GM21825 (cell line): ENCODE measurements around the gene ABTB1.
"Not testable (repeated sequence)": the region's sequence is repeated elsewhere in the genome, so short reads cannot be mapped to it uniquely, and the experiment has no call there.

ENCODE experiments used
- ATAC-seq: cut with Tn5 transposase; IDR thresholded peaks from one replicate; pipeline ENCODE4 v1.9.1; 2021; ENCODE audit warnings: mild to moderate bottlenecking, moderate library complexity; ENCODE audit not compliant: unreplicated experiment

The ABTB1 gene

DNA sequence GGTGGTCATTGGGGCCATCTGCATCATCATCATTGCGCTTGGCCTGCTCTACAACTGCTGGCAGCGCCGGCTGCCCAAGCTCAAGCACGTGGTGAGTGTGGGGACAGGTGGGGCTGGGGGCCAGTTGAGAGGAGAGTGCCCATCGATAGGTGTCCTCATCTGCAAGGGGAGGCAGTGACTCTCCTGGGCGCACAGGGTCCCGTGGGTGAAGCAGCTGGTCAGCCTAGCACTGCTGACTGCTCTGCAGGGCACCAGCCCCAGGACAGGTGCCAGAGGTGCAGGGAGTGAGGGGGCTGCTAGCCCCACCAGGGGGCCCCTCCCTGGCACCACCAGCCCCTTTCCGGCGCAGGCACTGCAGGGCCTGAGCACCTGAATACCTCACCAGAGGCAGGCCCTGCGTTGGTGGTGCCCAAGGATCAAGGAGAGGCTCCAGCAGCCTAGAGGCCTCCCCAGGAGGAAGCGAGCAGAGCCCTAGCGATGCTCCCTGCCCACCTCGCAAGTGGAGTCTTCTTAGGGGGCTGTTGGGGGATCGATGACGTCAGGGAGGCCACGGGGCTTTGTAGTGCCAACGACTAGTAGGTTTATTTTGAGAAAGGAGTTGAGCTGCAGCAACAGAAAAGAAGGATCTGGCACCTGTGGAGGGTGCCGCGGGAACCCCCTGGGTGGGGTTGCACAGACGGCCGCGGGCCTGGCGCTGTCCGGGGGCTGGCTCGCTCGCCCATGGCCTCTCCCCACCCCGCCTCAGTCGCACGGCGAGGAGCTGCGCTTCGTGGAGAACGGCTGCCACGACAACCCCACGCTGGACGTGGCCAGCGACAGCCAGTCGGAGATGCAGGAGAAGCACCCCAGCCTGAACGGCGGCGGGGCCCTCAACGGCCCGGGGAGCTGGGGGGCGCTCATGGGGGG lies 976 bp upstream of the ABTB1 start:
- peak; percentile 14 for ATAC-seq

DNA sequence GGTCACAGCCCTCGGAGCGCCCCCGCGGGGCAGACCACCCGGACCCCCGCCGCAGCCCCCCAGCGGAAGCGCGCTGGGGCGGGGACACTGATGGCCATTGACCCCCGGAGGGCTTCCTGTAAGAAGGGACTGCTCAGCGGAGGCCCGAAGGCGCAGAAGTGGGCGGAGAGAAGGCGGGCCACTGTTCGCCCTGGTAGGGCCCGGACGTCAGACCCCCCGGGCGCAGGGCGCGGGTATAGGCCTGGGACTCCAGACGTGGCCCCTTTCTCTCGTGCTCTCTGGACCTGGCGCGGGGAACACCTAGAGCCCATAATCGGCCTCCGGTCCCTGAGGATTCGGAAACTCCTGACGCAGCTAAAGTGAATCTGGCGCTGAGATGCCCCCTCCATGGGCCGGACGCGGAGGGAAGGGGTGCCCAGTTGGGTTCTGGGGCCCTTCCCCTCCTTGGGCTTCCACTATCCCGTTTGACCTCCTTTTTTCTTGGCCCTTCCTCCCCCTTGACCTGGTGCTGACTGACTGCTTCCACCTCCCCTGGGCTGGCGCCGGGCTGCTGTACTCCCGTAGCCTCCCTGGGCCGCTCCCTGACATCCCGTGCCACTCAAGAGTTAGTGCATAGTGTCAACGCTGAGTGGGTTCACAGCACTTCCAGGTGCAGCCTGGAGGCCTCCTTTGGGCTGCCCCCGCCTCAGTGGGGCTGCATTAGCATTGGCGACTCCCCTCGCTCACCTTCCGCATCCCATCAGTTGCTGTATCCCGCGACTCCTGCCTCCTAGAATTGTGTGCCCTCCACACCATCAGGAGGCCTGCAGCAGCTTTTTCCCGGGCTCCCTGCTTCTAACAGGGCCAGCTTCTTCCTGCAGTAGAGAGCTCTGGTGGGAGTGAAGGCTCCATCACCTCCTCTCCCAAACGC lies 694 bp downstream of the ABTB1 start:
- peak; percentile 13 for ATAC-seq

DNA sequence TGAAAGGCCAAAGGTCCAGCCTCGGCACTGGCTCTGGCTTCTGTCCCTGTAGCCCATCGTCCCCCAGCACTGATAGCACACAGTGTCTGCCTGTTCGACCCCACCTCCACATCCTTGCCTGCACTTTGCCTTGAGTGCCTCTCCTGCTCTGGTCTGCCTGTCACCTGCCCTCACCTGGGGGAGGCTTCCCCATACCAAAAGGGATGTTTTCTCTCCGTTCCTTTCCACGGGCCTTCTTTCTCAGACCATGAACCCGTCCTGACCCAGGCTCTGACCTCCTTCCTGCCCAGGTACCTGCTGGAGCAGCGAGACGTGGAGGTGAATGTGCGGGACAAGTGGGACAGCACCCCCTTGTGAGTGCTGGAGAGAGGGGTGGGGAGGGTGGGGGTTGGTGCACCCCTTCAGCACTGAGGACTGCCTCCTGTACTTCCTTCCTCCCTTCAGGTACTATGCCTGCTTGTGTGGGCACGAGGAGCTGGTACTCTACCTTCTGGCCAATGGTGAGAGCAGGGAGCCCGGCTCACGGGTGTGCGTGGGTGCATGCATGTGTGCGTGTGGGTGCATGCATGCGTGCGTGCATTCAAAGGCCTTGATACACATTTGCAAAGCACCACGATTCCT lies 1.5 kb downstream of the ABTB1 start:
- ATAC-seq: no peak

DNA sequence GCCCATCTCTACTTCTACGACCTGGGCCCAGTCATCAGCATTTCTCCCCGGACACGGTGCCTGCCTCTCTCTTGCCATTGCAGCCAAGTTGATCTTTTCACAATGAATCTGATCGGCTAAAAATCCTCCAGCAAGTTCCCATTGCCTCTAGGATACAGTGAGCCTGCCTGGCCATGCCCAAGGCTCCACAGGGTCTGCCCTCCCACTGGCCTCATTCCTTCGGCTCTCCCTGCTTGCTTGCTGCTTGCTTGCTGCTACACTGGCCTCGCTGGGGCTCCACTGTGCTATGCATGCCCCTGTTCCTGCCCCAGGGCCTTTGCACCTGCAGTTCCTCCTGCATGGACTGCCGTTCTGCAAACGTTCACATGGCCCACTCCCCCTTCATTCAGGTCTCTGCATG lies 2.0 kb downstream of the ABTB1 start:
- ATAC-seq: no peak

DNA sequence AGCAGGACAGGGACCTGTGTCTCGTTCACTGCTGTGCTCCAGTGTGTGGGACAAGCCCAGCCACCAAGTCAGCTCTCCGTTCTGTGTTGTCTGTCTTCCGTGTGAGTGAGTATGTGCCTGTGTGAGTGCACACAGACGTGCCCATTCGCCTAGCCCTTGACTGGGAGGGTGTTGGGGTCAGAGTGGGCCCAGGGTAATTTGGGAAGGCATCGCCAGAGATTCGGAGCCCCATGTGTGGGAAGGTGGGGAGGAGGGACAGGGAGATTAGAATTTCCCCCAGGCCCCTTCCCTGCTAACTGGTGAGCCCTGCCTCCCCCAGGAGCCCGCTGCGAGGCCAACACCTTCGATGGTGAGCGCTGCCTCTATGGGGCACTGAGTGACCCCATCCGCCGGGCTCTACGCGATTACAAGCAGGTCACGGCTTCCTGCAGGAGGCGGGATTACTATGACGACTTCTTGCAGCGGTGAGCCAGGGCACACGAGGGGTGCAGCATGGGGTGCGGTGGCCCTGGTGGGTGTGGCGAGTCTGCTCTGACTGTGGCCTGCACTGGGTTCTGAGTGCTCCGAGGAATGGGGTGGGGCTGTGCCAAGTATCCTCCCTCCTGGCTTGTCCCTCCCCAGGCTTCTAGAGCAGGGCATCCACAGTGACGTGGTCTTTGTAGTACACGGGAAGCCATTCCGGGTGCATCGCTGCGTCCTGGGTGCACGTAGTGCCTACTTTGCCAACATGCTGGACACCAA lies 3.1 kb downstream of the ABTB1 start:
- no peak for ATAC-seq

DNA sequence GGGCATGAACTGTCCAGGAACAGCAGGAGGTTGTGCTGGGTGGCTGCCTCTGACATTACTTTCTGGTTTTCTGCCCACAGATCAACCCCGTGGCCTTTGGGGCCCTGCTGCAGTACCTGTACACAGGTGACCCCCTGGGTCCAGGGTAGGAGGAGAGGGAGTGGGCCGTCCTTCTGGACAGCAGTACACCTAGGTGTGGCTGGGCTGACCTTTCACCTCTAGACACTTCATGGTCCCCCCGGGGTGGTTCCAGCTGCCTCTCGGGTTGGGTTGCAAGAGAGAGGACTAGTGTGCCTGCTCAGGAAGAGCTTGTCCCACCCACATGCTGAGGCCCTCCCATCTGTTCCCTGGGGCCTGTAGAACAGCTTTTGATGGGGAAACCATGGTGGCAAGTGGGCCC lies 3.7 kb downstream of the ABTB1 start:
- ATAC-seq: no peak

DNA sequence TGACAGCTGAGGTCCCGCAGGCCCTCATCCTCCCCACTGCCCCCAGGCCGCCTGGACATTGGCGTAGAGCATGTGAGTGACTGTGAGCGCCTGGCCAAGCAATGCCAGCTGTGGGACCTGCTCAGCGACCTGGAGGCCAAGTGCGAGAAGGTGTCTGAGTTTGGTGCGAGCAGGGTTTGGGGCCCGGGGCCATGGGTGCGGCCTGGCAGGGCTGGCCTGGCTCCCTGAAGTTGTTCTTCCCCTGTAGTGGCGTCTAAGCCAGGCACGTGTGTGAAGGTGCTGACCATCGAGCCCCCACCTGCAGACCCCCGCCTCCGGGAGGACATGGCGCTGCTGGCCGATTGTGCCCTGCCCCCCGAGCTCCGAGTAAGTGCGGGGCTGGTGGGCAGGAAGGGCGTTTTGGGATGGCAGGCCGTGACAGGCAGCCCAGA lies 4.2 kb downstream of the ABTB1 start:
- no peak for ATAC-seq

DNA sequence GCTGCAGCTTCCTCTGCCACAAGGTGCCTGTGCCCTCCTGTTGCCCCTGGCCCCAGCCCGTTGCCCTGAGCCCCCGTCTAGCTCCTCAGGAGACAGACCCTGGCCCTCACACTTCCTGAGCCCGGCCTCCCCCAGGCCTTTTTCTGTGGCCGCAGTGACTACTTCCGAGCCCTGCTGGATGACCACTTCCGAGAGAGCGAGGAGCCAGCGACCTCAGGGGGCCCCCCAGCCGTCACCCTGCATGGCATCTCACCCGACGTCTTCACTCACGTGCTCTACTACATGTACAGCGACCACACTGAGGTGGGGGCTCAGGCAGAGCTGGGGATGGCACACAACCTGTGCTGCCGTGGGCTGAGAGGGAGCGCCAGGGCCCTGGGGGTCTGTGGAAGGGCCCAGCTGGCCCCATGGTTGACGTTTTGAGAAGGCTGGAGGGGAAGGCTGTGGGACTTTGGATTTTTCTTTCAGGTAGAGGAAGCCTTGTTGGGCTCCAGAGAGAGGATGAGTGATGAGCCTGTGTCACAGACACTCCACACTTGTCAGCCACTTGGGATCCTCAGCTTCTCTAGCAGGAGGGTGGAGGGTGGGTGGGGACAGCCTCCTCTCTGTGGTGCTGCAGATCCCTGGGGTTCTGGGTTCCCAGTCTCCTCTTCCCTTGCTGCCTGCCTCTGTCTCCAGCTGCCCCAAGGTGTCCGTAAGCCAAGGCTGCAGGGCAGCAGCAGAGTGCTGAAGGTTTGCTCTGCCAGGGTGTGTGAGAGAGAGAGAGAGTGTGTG lies 5.0 kb downstream of the ABTB1 start:
- ATAC-seq: no peak

DNA sequence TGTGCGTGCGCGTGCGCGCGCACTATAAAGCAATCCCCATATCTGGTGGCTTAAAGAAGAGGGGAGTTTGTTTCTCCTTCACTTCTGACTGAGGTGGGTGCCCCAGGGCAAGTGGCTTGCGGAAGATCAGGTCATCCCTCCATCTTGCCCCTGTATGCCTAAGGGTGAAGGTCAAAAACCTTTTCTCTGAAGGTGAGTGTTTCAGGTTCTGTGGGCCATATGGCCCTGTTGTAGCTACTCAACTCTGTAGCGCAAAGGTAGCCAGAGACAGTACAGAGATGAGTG lies 5.5 kb downstream of the ABTB1 start:
- ATAC-seq: no peak

DNA sequence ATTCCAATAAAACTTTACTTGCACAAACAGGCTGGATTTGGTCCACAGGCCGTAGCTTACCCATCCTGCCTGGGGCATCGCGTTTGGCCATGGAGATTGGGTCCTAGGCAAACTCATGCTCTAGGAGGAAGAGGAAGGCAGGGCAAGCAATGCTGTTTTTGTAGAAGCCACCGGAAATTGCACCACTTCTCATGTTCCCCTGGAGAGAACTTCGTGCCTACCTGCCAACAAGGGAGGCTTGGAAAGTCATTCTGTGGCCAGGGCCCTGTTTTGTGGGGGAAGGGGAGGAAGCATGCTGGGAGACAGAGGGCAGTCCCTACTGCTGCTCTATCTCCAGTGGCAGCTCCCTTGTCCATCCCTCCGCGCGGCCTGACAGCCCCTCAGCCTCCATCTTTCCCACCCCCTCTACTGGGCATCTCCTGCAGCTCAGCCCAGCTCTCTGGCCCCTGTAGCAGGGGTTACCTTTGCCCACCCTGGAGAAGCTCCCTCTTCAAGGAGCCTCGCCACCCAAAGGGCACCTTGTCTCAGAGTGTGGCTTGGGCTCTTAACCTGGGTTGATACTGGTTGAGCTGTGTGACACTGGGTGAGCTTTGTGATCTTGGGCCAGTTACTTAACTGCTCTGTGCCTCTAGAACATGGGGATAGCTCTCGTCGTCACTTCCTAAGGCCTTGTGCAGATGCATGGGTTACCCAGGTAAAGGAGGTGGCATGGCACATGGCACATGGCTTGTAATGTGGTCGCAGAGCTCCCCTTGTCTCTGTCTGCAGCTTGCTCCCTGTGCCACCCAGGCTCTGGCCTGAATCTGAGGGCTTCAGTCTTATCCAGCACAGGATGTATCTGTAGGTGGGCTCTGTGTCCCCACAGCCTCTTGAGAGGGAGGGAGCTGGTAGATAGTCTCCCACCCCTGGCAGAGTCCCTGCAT lies 6.1 kb downstream of the ABTB1 start:
- no peak for ATAC-seq

DNA sequence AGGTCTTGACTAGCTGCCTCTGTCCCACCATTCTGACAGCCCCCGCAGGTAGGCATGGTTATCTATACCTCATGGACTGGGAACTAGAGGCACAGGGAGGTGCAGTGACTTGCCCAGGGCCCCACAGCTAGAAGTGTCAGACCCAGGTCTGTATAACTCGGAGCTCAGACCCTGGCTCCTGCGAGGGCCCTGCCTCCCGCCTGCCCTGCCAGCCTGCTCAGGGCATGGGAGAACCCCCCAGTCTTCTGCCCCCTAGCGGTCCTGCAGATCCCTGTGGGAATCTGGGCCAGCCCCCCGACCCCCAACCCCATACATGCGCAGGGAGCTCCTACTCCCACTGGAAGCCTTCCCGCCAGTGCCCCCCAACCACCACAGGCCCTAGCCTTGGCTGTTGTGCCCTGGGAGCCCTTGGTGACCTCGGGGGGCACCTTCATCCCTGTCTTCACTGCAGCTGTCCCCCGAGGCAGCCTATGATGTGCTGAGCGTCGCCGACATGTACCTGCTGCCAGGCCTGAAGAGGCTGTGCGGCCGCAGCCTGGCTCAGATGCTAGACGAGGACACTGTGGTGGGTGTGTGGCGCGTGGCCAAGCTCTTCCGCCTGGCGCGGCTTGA lies 6.9 kb downstream of the ABTB1 start:
- ATAC-seq: no peak

DNA sequence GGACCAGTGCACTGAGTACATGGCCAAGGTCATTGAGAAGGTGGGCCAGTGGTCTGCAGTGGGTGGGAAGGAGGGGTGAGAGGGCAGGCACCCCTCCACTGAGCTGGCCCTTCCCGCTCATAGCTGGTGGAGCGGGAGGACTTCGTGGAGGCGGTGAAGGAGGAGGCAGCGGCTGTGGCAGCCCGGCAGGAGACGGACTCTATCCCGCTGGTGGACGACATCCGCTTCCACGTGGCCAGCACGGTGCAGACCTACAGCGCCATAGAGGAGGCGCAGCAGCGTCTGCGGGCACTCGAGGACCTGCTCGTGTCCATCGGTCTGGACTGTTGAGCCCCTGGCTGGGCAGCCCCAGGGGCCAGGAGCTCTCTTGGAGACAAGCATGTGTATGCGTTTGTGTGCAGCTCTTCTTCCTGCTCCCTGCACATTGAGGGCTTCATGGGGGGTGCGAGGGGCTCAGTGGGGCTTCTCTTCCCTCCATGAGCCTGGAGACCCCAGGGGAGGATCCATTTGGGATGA lies 7.5 kb downstream of the ABTB1 start:
- ATAC-seq: no peak

DNA sequence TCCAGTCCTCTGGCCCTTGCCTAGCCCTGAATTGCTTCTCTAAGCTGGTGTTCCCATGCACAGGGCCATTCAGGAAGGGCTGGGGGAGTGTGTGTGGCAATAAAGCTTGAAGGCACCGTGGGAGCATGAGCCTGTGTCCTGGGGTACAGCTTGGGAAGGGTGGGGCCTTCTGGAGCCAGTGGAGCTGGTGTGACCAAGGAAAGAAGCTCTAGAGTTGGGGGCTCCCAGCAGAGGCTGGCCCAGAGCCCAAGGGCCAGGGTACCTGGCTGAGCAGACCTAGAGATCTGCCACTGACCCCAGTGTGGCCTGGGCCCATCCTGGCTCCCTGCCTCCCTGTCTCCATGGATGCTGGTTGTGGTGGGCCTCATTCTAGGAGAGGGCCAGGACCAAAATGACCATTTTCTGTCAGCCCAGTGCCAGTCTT lies 8.1 kb downstream of the ABTB1 start:
- no peak for ATAC-seq

DNA sequence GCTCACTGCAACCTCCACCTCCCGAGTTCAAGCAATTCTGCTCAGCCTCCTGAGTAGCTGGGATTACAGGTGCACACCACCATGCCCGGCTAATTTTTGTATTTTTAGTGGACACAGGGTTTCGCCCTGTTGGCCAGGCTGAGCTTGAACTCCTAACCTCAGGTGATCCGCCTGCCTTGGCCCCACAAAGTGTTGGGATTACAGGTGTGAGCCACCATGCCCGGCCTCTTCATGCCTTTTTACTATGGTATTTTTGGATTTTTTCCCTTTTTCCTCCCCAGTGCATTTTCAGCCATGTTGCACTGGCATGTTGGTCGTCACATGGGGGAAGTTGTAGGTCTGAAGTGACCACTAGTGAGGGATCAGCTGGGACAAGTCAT lies 9.4 kb downstream of the ABTB1 start:
- ATAC-seq: not testable (repeated sequence)

DNA sequence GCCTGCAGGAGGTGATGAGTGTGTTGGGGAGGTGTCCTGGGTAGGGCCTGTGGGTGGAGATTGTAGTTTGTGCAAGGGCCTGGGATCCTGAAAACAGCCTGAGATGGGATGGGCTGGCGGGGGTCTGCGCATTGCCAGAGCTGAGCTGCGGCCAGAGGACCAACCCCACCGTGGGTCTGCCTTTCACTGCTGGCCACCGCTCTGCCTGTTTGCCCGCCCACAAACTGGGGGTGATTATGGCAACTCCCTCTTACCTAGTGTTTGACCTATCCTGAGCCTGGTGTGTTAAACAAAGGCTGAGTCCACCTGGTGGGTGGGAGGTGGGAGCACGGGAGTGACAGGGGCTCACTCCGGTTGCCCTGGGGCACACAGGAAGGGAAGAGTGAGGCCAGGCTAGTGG lies 9.8 kb downstream of the ABTB1 start:
- ATAC-seq: no peak

DNA sequence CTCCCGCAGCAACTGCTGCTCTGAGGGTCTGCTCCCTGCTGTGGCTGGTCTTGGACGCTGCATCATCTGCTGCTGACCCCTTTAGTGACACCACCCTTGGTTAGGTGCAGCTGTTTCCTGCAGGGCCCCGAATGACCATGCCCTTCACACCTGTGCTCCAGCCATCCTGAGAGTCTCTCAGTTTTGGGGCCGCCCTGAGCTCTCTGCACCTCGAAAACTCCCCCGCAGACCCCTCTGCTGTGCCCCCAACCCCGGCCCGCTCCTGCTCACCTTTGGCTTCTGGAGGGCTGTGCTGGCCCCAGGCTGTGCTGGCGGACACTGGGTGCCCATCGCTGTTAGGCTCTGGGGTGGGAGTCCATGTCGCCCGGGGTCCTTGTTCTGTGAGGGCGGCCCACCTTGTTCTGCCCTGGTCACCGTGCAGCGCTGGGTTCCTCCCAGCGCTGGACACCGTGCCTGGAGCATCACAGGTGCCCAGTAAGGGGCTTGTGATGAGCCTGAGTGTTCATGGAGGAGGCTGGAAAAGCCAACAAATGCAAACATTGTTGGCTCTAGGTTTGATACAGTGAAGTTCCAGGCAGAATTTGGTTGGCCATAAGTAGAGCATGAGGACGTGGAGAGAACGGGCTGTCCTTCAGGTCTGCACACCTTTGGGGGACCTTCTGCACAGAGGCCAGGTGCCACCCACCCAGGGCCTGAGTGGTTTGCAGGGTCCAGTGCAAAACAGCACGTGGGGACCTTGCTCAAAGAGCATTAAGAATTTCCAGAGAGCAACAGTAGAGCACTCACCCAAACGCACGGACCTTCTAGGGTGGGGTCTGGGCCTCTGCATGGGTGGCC lies 12.3 kb downstream of the ABTB1 start:
- no peak for ATAC-seq

DNA sequence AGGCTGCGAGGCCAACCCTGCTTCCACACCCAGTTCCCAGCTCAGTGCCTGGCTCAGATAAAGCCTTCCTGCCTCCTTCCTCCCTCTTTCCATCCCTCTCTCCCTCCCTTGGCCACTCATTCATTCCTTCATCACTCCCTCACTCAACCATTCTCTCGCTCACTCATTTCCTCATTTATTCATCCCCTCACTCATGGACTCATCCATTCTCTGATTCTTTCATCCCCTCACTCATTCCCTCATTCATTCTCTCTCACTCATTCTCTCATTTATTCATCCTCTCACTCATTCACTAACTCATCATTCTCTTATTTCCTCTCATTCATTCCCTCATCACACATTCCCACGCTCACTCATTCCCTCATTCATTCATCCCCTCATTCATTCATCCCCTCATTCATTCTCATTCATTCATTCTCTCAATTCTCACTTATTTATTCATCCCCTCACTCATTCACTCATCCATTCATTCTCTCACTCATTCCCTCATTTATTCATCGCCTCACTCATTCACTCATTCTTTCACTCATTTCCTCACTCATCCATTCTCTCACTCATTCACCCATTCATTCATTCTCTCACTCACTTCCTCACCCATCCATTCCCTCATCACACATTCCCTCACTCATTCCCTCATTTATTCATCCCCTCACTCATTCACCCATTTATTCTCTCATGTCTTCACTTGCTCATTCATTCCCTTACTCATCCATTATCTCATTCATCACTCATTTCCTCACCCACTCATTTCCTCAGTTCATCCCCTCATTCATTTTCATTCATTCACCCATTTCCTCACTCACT lies 13.2 kb downstream of the ABTB1 start:
- no peak for ATAC-seq
